K562 (cell line): ENCODE data around the gene CLN5.

Experiments
- HDAC1 ChIP-seq, 2 experiments: fragments of 450-650 bp; IDR thresholded peaks; 2 replicates each; pipeline ENCODE4 v1.6.1; 2016 to 2017; ENCODE audit warnings: inconsistent platforms in 1 of 2, mild to moderate bottlenecking in 1 of 2, moderate library complexity in 1 of 2
- MAZ ChIP-seq, 2 experiments: fragments of 450-650 bp in 1 of 2; sonication (generic) in 1 of 2; formaldehyde crosslinking; IDR thresholded peaks in 1 of 2; conservative IDR thresholded peaks in 1 of 2; 2 replicates each; pipeline versions ENCODE4 v1.4.0 to v1.5.0; 2020; ENCODE audit warnings: mild to moderate bottlenecking in 1 of 2, missing genetic modification reagents in 1 of 2
- ZEB2 ChIP-seq: fragments of 450-650 bp; IDR thresholded peaks from 2 replicates; pipeline ENCODE4 v1.6.1; 2016

- no peak for TF ChIP-seq HDAC1 (IDR thresholded peaks at IDR 0.05)
- no peak for TF ChIP-seq ZEB2
- no peak for TF ChIP-seq MAZ (CRISPR knock-in tag; conservative IDR thresholded peaks at IDR 0.05 in 1 of 2, IDR thresholded peaks at IDR 0.05 in 1 of 2)
These were observed 19.7 kb upstream of the CLN5 start for GRCh38 chr13:76971851-76972829.
